LNCaP clone FGC (cell line): ENCODE measurements around the gene GLI3.

Experiments used
- DNase-seq: peaks from one replicate; pipeline ENCODE4 v3.0.0-alpha.2; 2011; ENCODE audit warnings: low read depth
- H3K4me3 ChIP-seq: 2 replicates; pipeline ENCODE4 v1.5.1; 2011; ENCODE audit warnings: mild to moderate bottlenecking, low read depth, low read length, control low read depth
- TF ChIP-seq, protein P1 (sequence below): IDR thresholded peaks from 2 replicates; pipeline ENCODE4 v1.5.1; 2012; ENCODE audit warnings: mild to moderate bottlenecking; ENCODE audit not compliant: control insufficient read depth, insufficient read depth; ENCODE audit errors: extremely low read depth

The GLI3 gene

DNA sequence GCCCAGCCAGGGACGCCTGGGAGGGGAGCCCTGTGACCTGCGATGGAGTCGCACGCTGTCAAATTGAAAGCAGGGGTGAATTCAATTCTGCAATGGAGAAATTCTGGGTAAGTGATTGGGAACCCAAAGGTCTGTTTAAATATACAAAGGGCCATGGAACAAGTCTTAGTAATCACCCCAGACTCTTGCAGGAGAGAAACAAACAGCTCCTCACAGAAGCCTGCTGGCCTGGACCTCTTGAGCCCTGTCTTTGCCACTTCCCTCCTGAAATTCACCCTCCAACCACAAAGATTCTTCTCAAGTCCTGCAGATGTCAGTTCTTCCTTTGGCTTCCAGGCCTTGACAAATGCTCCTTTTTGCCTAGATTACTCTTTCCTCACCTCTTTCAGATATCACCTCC, 97.3 kb downstream of the GLI3 start:
- no peak for DNase-seq
- TF ChIP-seq, protein P1, sequence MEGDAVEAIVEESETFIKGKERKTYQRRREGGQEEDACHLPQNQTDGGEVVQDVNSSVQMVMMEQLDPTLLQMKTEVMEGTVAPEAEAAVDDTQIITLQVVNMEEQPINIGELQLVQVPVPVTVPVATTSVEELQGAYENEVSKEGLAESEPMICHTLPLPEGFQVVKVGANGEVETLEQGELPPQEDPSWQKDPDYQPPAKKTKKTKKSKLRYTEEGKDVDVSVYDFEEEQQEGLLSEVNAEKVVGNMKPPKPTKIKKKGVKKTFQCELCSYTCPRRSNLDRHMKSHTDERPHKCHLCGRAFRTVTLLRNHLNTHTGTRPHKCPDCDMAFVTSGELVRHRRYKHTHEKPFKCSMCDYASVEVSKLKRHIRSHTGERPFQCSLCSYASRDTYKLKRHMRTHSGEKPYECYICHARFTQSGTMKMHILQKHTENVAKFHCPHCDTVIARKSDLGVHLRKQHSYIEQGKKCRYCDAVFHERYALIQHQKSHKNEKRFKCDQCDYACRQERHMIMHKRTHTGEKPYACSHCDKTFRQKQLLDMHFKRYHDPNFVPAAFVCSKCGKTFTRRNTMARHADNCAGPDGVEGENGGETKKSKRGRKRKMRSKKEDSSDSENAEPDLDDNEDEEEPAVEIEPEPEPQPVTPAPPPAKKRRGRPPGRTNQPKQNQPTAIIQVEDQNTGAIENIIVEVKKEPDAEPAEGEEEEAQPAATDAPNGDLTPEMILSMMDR, result no peak
- no peak overlapping the region for H3K4me3 ChIP-seq

DNA sequence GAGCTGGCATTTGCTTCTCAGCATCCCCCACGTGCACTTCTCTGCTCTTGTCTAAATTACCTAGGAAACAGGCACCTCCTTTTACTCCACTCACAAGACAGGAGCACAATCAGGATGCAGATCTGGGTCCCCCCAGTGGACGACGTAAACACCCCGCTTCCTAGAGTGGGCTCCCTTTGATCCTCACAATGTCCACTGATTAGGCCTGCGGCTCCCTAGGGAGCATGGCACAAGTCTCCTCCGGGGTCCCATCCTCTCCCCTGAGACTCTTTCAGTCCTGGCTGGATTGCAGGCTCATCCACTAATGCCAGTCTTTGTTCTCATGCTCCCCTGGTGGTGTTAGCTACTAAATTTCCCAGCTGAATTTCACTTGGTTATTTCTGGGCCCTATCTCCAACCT, 98.3 kb downstream of the GLI3 start:
- TF ChIP-seq, protein P1, result no peak
- no peak overlapping the region for H3K4me3 ChIP-seq
- DNase-seq, result no peak

DNA sequence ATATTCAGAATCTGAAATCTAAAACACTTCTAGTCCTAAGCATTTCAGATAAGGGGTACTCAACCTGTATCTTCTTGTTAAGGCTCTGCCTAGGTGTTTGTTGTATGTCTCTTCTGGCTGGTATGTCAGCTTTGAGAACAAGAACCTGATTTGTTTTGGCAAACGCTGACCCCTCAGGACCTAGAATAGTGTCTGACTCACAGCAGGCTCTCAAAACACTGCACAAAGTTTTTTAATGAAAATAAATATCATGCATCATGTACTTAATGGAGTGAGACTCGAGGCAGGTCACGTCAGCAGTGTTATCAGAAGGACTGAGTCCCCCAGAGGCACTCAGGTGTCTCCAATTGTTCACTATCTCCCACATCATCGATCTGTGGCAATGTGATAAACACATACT, 99.1 kb downstream of the GLI3 start:
- TF ChIP-seq, protein P1, result no peak
- H3K4me3 ChIP-seq, result no peak overlapping the region

DNA sequence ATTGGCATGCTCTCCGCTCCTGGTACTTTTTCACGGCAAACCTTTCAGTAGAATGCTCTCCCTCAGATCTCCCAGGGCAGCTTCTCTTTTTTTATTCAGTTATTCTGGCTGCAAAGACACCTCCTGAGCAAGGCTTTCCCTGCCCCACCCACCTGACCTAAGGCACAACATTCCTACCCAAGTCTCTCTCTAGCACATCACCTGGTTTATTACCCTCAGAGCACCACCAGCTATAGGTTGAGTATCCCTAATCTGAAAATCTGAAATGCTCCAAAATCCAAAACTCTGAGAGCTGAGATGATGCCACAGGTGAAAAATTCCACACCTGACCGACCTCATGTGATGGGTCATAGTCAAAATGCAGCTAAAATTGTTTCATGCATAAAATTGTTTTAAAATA, 99.6 kb downstream of the GLI3 start:
- no peak overlapping the region for H3K4me3 ChIP-seq
- no peak for DNase-seq
- TF ChIP-seq, protein P1, result no peak

More for the DNA sequence above, 99.1 kb downstream of the GLI3 start:
- no peak for DNase-seq

DNA sequence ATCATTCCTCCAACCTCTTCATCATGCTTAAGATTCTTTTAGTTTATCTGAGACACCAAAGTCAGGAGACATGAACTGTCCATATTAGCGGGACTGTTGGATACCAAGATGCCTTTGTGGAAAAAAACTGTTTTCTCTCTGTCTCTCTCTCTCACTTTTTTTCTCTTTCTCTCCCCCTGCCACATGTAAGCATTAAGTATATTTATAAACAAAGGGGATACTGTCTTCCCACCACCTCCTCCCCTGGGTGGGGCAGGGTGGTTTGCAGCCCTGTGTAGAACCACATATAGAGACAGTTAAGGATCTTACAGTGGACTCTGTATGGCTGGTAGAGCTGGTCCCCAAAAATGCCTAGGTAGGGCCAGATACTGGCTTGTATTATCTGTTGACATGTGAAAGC, 101.3 kb downstream of the GLI3 start:
- H3K4me3 ChIP-seq, result no peak overlapping the region
- DNase-seq, result no peak
- TF ChIP-seq, protein P1, result no peak

DNA sequence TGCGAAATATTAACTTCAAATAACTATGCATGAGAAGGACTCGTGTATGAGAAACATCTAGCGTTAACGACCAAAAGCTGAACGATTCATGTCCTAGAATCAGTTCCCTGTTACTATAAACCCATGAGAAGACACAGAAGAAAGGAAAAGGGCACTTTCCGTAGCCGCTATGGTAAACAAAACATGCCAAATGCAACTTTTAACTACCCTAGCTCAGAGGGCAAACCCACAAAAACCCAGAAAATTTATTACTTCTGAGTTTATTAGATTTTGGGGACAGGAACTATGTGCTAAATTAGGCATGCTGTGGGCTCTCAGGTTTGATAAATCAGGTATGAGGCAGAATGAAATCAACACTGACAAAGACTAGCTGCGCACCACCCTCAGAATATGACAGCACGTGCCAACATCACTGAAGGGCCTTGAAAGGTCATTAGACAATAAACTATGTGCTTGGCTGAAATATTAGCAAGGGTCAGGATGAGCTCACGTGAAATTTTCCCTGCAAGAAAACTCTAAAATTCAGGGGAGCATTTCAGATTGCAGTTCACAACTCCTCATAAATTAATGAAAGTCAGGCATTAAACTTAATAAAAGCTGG, 102.6 kb downstream of the GLI3 start:
- TF ChIP-seq, protein P1, result no peak
- DNase-seq, result no peak
- no peak overlapping the region for H3K4me3 ChIP-seq

DNA sequence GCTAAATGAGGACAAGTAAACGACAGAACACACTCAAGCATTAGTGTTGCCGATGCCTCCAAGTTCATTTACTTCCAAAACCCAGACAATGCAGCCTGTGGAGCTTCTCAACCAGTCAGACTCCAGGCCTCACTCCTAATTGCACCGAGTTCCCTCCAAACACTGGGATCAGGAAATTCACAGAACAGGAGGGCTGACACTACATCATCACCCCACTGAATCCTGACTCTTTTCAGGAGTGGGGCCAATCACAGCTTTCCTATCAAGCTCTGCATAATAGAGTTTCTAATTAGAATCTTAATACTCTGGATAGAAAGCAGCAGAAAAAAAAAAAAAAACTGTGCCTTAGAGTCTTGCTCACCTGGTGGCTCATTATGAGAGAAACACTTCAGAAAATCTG, 103.7 kb downstream of the GLI3 start:
- TF ChIP-seq, protein P1, result no peak
- no peak for DNase-seq
- H3K4me3 ChIP-seq, result no peak overlapping the region
